ENCODE measurements around the gene KMT2C. TPM values are rescaled to one million over a fixed set of nuclear protein-coding genes. Genes with fewer than 3 reads are reported as not detected.

The KMT2C gene
- 100 to 1,000 TPM in 2 of 4 donors, 10 to 100 TPM in 2; 77.4 to 174 (median 114) TPM for total RNA-seq

GRCh38 chr7:152435384-152436110 lies at the start of gene KMT2C:
TSS of gene KMT2C (minus strand) at chr7:152436003. CDS start at chr7:152435786, 217 bp downstream.
- peak within 1 kb of the TSS; percentile 75 to 96 (median 94) for H3K4me3 ChIP-seq (replicated peaks in 1 of 3)
- H3K36me3 ChIP-seq = no peaks in the 10 kb centered on the region
- WGBS, 2 donors = no CpG with 5 or more reads among the region's 107 CpGs
- TF ChIP-seq, protein P1, sequence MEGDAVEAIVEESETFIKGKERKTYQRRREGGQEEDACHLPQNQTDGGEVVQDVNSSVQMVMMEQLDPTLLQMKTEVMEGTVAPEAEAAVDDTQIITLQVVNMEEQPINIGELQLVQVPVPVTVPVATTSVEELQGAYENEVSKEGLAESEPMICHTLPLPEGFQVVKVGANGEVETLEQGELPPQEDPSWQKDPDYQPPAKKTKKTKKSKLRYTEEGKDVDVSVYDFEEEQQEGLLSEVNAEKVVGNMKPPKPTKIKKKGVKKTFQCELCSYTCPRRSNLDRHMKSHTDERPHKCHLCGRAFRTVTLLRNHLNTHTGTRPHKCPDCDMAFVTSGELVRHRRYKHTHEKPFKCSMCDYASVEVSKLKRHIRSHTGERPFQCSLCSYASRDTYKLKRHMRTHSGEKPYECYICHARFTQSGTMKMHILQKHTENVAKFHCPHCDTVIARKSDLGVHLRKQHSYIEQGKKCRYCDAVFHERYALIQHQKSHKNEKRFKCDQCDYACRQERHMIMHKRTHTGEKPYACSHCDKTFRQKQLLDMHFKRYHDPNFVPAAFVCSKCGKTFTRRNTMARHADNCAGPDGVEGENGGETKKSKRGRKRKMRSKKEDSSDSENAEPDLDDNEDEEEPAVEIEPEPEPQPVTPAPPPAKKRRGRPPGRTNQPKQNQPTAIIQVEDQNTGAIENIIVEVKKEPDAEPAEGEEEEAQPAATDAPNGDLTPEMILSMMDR (IDR thresholded peaks at IDR 0.05) = peak in 1 of 6 experiments; percentile 2
- TF ChIP-seq POLR2A (IDR thresholded peaks at IDR 0.05) = peak in 1 of 2 donors; percentile 70
- peak within 1 kb of the TSS; percentile 97 to 98 (median 97) for H3K27ac ChIP-seq
- peak; percentile 57 to 59 for DNase-seq
- intact Hi-C loops (cut with DNase I) = no loop called here
- H3K27me3 ChIP-seq = no peaks in the 10 kb centered on the region
- no peaks in the 10 kb centered on the region for H3K9me3 ChIP-seq
- H3K4me1 ChIP-seq = peaks cover 15 to 23% of the 10 kb centered on the region in 2 donors

DNA sequence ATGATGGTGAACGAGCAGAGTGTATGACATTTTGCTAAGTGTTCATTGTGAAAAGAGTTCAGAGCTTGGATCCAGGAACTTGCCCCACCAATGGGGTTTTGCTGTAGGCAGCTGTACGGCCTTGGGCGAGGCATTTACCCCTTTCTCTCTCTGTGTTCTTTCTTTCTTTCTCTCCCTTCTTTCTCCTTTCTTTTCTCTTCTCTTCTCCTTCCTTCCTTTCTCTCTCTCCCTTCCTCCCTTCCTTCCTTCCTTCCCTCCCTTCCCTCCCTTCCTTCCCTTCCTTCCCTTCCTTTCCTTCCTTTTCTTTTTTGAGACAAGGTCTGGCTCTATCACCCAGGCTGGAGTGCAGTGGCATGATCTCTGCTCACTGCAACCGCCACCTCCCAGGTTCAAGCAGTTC lies 45.3 kb upstream of the KMT2C start:
- intact Hi-C loops (cut with DNase I) = no loop called here
- DNase-seq = no peak
- no peak for TF ChIP-seq POLR2A (IDR thresholded peaks at IDR 0.05)
- TF ChIP-seq, protein P1 (IDR thresholded peaks at IDR 0.05) = no peak

GRCh38 chr7:152480664-152481063 lies 44.9 kb upstream of the KMT2C start:
- no peaks in the 10 kb centered on the region for H3K36me3 ChIP-seq
- no peak overlapping the region for H3K27ac ChIP-seq
- 80 to 81% methylated on average over 4 of the region's 4 CpGs for WGBS, 2 donors
- TF ChIP-seq, protein P1 (IDR thresholded peaks at IDR 0.05) = no peak
- no peak for TF ChIP-seq POLR2A (IDR thresholded peaks at IDR 0.05)
- H3K9me3 ChIP-seq = no peaks in the 10 kb centered on the region
- no peaks in the 10 kb centered on the region for H3K27me3 ChIP-seq
- no peak overlapping the region for H3K4me3 ChIP-seq (replicated peaks in 1 of 3)
- no peak for DNase-seq
- H3K4me1 ChIP-seq = no peaks in the 10 kb centered on the region
- intact Hi-C loops (cut with DNase I) = no loop called here

More for the DNA sequence above, 45.3 kb upstream of the KMT2C start:
- no peaks in the 10 kb centered on the region for H3K27me3 ChIP-seq
- H3K4me1 ChIP-seq = no peaks in the 10 kb centered on the region
- H3K36me3 ChIP-seq = no peaks in the 10 kb centered on the region
- no peak overlapping the region for H3K27ac ChIP-seq
- H3K9me3 ChIP-seq = no peaks in the 10 kb centered on the region
- WGBS, 2 donors = 88 to 93% methylated on average over 4 of the region's 4 CpGs
- H3K4me3 ChIP-seq (replicated peaks in 1 of 3) = no peak overlapping the region

DNA sequence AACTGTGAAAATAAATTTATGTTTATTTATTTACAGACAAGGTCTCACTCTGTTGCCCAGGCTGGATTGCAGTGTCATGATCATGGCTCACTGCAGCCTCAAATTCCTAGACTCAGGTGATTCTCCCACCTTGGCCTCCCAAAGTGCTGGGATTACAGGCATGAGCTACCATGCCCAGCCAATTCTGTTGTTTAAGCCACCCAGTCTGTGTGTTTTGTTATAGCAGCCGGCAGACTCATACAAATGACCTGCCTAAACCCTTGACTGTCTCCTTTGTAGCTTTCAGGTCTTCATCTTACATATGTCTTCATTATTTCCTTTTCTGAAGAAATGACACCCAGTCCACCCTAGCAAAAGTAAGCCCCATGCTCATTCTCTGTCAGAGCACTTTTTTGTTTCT lies 43.8 kb upstream of the KMT2C start:
- Histone ChIP-seq H3K9me3 (no peaks in the 10 kb centered on the region), H3K27ac (no peak overlapping the region), H3K36me3 (no peaks in the 10 kb centered on the region), H3K4me3 (replicated peaks in 1 of 3) (no peak overlapping the region), H3K27me3 (no peaks in the 10 kb centered on the region), H3K4me1 (no peaks in the 10 kb centered on the region)
- 96 to 97% methylated on average over 1 of the region's 1 CpG for WGBS, 2 donors
- intact Hi-C loops (cut with DNase I) = no loop called here
- TF ChIP-seq, protein P1 (IDR thresholded peaks at IDR 0.05) = no peak
- TF ChIP-seq POLR2A (IDR thresholded peaks at IDR 0.05) = no peak
- DNase-seq = no peak

DNA sequence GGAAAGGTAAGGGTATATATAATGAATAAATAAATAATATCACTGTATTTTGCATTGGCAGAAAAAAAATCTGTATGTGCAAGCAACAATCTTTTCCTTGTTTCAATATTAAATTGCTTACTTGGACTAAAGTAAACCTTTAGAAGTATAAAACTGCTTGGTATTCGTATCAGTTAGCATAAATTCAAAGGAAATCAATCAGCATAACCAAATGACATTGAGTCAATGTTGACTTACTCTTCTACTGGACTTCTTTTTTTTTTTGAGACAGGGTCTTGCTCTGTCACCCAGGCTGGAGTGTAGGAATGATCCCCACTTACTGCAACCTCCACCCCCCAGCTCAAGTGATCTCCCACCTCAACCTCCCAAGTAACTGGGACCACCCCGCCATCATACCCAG lies 42.3 kb upstream of the KMT2C start:
- no peak for DNase-seq

More for the DNA sequence above, 42.3 kb upstream of the KMT2C start:
- no peak overlapping the region for H3K4me3 ChIP-seq (replicated peaks in 1 of 3)
- H3K9me3 ChIP-seq = no peaks in the 10 kb centered on the region
- TF ChIP-seq, protein P1 (IDR thresholded peaks at IDR 0.05) = no peak
- H3K36me3 ChIP-seq = no peaks in the 10 kb centered on the region
- H3K27me3 ChIP-seq = no peaks in the 10 kb centered on the region
- intact Hi-C loops (cut with DNase I) = no loop called here
- WGBS, 2 donors = 90 to 93% methylated on average over 2 of the region's 2 CpGs
- H3K27ac ChIP-seq = no peak overlapping the region
- no peaks in the 10 kb centered on the region for H3K4me1 ChIP-seq

Data from thyroid gland (tissue), 4 donors.